Activated CD8-positive, alpha-beta memory T cell treated with anti-CD3 and anti-CD28 coated beads, Interleukin-2, amount 50 U/mL, for 1 hour (primary cell): ENCODE data around the gene CIAPIN1.
"Not testable (repeated sequence)": the region's sequence is repeated elsewhere in the genome, so short reads cannot be mapped to it uniquely, and the experiment has no call there.

Experiments
- DNase-seq: peaks from one replicate; pipeline ENCODE4 v3.0.0-alpha.2; 2020; ENCODE audit errors: extremely low read depth

The CIAPIN1 gene

GRCh38 chr16:57406881-57407280, 40.3 kb downstream of the CIAPIN1 start:
- no peak for DNase-seq

- DNase-seq, result no peak
These were observed 42.1 kb downstream of the CIAPIN1 start for GRCh38 chr16:57405097-57405496.

- DNase-seq, result no peak
These were observed 43.0 kb downstream of the CIAPIN1 start, which contains the start of gene CCL17 for GRCh38 chr16:57403965-57404817. CCL17 (plus strand) TSS chr16:57404767; CDS start chr16:57413933, 9,166 bp downstream.

- no peak for DNase-seq
These were observed 45.1 kb downstream of the CIAPIN1 start for GRCh38 chr16:57401943-57402640.

- DNase-seq, result not testable (repeated sequence)
These were observed 49.7 kb downstream of the CIAPIN1 start for GRCh38 chr16:57397493-57397892.

GRCh38 chr16:57396786-57397185, 50.4 kb downstream of the CIAPIN1 start:
- no peak for DNase-seq

- DNase-seq, result no peak
These were observed 52.2 kb downstream of the CIAPIN1 start for GRCh38 chr16:57395026-57395425.

GRCh38 chr16:57394444-57394843, 52.7 kb downstream of the CIAPIN1 start:
- DNase-seq, result no peak

GRCh38 chr16:57392694-57393093, 54.5 kb downstream of the CIAPIN1 start:
- no peak for DNase-seq

GRCh38 chr16:57391708-57392107, 55.5 kb downstream of the CIAPIN1 start:
- no peak for DNase-seq

GRCh38 chr16:57391300-57391699, 55.9 kb downstream of the CIAPIN1 start:
- no peak for DNase-seq

GRCh38 chr16:57390636-57391295, 56.4 kb downstream of the CIAPIN1 start:
- DNase-seq, result no peak

- DNase-seq, result no peak
These were observed 58.1 kb downstream of the CIAPIN1 start for GRCh38 chr16:57389087-57389468.

- DNase-seq, result no peak
These were observed 58.7 kb downstream of the CIAPIN1 start for GRCh38 chr16:57388359-57389086.

- no peak for DNase-seq
These were observed 59.4 kb downstream of the CIAPIN1 start for GRCh38 chr16:57387598-57388354.

GRCh38 chr16:57386381-57386951, 60.7 kb downstream of the CIAPIN1 start:
- no peak for DNase-seq

- no peak for DNase-seq
These were observed 62.1 kb downstream of the CIAPIN1 start for GRCh38 chr16:57385083-57385482.

GRCh38 chr16:57384248-57385070, 62.7 kb downstream of the CIAPIN1 start:
- no peak for DNase-seq

GRCh38 chr16:57383276-57384247, 63.6 kb downstream of the CIAPIN1 start:
- no peak for DNase-seq
